ENCODE data around the gene ABCB11.

The ABCB11 gene

GRCh38 chr2:169006665-169007064 lies 24.5 kb downstream of the ABCB11 start:
- DNase-seq = no peak

DNA sequence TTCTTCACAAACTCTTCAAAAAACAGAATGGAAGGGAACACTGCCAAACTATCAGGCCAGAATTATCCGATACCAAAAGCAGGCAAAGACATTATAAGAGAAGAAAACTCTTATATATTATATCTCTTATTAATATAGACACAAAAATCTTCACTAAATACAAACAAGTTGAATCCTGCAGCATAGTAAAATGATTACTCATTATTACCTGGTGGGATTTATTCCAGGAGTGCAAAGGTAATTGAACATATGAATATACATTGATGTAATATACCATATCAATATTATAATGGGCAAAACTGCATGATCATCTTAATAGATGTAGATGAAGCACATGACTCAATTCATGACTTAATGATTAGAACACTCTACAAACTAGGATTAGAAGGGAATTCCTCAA lies 25.1 kb downstream of the ABCB11 start:
- no peak for DNase-seq

DNA sequence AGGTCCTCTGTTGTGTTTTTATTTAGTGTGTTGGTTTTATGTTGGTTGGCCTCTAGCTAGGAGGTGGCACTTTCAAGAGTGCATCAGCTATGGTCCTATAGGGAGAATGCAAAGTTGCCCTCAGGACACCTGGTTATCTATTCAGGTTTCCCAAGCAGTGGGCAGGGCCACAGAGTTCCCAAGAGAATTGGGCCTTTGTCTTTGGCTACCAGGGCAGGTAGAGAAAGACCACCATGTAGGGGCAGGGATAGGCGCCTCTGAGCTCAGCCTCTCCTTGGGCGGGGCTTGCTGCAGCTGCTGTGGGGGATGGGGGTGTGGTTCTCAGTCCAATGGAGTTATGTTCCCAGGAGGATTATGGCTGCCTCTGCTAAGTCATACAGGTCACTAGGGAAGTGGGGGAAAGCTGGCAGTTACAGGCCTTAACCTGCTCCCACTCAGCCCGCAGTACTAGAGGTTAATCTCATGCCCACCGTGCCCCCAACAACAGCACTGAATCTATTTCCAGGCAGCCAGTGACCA lies 26.0 kb downstream of the ABCB11 start:
- no peak for DNase-seq

DNA sequence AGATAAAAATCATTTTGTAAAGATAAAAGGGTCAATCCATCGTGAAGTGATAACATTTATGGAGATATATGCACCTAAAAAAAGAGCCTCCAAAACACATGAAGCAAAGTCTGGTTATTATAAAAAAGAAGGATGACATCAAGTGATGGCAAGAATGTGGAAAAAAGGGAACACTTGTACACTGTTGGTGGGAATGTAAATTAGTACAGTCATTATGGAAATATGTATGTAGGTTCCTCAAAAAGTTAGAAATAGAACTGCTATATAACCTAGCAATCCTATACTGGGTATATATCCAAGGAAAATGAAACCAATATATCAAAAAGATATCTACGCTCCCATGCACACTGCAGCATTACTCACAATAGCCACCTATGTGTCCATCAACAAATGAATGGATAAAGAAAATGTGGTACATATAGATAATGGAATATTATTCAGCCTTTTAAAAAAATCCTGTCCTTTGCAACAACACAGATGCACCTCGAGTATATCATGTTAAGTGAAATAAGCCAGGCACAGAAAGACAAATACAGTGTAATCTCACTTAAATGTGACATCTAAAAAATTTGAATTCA lies 28.9 kb downstream of the ABCB11 start:
- no peak for DNase-seq

DNA sequence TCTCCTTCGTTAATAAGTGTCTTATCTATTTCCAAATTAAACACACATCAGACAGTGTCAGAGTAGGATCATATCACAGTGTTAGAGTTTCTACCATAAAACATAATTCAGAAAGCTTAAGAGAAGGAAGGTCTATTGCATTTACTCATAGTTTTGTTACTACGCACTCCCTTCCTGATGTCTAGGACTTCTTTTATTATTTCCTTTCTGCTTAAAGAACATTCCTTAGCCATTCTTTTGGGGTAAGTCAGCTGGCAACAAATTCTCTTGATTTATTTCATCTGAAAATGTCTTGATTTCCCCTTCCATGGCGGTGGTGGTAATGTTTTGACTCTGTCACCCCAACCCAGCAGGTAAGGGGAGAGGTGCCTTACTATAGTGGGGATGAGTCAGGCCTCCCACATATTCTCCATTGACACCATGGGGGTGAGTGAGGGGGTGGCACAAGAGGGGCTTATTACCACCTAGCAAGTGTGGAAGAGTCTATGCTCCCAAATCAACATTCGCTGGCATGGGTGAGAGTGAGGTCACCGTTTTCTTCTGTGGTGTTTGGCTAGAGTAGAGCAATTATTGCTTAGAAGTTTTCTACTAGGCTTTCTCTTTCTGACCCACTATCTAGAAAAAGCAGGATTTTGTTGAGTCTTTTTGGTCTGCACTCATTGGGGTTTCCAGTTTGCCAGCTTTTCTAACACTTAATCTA lies 29.9 kb downstream of the ABCB11 start:
- no peak for DNase-seq

GRCh38 chr2:168999668-169000213 lies 31.4 kb downstream of the ABCB11 start:
- DNase-seq = no peak

- no peak for DNase-seq
These were observed 32.4 kb downstream of the ABCB11 start for GRCh38 chr2:168998609-168999211.

GRCh38 chr2:168997794-168998193 lies 33.3 kb downstream of the ABCB11 start:
- DNase-seq = no peak

GRCh38 chr2:168997118-168997521 lies 34.0 kb downstream of the ABCB11 start:
- no peak for DNase-seq

GRCh38 chr2:168995744-168996143 lies 35.4 kb downstream of the ABCB11 start:
- no peak for DNase-seq

- DNase-seq = no peak
These were observed 37.6 kb downstream of the ABCB11 start for GRCh38 chr2:168993538-168993937.

DNA sequence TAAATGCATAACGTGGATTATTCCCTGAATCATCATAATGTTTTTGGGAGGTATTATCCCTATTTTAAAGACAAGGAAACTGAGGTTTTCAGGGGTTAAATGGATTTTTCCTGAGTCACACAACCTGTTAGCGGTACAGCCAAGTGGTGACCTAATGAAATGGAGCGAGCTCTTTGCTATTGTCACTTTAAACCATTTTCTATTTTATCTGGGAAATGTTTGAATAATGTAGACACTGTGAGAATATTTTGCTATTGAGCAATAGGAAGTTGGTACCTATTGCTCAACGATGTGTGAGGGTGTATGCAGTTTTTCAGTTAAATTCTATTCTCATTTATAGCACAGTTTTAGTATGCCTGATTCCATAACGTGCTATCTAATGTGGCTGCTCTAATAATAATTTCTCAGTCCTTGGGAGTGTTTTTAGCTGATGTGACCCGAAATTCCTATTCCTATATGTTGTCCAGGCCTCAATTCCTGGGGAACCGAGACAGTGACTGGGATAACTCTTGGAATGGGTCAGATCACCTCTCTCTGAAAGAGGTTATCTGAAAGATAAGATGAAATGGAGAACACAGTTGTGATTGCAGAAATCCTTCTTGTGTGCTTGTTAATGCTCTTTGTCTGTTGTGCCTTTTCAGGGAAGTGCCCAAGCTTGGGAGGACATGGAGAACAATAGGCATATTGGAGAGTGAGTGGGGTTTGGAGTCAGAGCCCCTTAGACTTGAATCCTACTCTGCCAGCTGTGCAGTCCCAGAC lies 38.4 kb downstream of the ABCB11 start:
- DNase-seq = no peak

GRCh38 chr2:168992026-168992425 lies 39.1 kb downstream of the ABCB11 start:
- DNase-seq = no peak

GRCh38 chr2:168988755-168989154 lies 42.4 kb downstream of the ABCB11 start:
- DNase-seq = no peak

- DNase-seq = no peak
These were observed 44.7 kb downstream of the ABCB11 start for GRCh38 chr2:168986398-168986943.

GRCh38 chr2:168981651-168982050 lies 49.5 kb downstream of the ABCB11 start:
- DNase-seq = no peak

GRCh38 chr2:168978461-168978861 lies 52.7 kb downstream of the ABCB11 start:
- DNase-seq = no peak

GRCh38 chr2:168977608-168978007 lies 53.5 kb downstream of the ABCB11 start:
- DNase-seq = no peak

DNA sequence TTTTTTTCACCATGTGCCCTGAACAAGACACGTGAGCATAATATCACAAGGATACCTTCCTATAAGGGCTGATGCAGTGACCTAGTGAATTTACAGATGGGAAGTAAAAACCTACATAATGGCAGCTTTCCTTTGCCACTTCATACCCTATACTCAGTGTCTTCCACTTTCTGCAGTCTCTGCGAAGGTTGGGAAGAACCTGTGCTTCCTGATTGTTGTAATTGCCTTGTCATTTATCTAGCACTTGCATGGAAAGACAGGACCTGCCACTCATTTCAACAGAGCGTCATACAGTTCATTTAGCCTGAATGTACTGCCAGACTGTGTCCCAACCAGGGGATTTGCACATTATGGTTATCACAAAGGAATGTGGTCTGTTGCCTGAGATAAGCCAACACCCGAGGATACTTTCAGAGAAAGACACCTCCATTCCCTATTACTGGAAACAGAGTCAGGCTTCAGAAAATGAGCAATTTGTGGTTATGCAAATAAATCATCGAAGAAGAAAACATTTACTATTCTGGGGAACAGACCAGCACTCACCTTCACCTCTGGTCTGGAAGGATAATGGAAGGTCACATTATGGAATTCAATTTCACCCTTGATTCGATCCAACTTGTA lies 55.0 kb downstream of the ABCB11 start:
- DNase-seq = no peak

DNA sequence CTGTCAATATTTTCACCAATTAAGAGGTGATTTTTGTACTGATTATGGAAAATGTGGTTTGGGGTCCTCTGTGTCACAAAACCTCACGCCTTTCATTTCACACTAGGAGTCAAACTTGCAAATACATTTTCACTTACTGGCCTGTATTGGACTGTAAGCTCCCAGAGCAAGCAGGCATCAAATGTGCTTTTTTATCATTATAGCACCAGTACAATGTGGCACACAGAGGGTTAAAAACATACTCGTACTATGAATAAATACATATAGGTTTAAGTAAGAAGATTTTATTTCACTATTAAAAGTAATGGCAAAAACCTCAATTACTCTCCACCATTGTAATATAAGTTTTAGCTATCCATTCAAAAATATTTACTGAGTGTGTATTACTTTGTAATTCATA lies 56.7 kb downstream of the ABCB11 start:
- no peak for DNase-seq

DNA sequence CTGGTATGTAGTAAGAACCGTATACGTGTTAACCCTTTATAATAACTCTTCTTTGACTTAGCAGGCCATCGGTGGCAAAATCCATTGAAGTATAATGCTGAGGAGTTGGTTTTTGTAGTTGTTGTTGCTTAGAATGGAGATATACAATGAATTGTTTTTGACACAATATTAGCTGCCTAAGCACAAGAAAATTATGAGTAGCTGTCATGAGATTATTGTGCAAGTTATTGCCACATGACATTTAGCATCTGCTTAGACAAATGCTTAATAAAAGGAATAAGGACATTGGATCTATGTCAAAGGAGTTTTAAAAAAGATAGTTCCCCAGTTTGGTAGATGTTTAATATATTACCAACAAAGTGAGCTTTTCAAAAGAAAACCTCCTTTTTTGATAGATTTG lies 59.9 kb downstream of the ABCB11 start:
- DNase-seq = no peak

DNA sequence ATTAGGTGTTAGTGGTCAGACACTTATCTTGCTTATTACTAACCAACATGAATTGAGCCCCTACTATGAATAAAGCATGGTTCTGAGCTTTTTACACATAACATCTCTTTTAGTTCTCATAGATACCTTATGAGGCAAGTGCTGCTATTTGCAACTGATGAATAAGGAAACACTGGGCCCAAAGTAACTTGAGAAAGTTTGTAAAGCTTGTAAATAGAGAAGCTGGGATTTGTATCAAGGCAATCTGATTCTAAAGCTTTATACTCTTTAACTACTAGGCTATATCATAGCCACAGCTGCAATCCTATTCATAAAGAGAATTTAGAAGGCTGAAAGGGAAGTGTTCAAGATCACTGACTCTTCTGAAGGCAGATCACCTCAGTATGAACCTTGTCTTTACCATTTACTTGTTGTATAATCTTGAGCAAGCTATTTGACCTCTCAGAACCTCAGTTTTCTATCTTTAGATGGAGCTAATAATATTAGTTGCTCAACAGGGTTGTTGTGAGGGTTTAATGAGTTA lies 60.4 kb downstream of the ABCB11 start:
- no peak for DNase-seq
